HCT116 (cell line): ENCODE data around the gene CHID1. TPM values are rescaled to one million over a fixed set of nuclear protein-coding genes. Genes with fewer than 3 reads are reported as not detected.

Experiments
- ATAC-seq: fragments of 200-7000 bp; cut with Tn5 transposase; 2 replicates; pipeline ENCODE4 v1.9.1; 2020; ENCODE audit warnings: mild to moderate bottlenecking, moderate library complexity
- BruUV-seq: library from RNA; stranded (reverse); fragments of 400-500 nt; replicated peaks from 2 replicates; lab custom pipeline; 2021; lab: Mats Ljungman, UMichigan
- CTCF ChIA-PET: fragments of 300-600 bp; sonication (Branson Sonifier 250); formaldehyde crosslinking; loops from one replicate; lab custom pipeline; 2021; ENCODE audit warnings: antibody characterized with exemption; lab: Charles Lee
- POLR2A ChIA-PET: fragments of 300-600, 350-600 bp; sonication (Branson Sonifier 250); formaldehyde crosslinking; loops from one replicate; lab custom pipeline; 2021; ENCODE audit warnings: antibody characterized with exemption; lab: Charles Lee
- RAD21 ChIA-PET, 2 experiments: fragments of 300-600 bp; sonication (Branson Sonifier 250); formaldehyde crosslinking; loops; one replicate each; lab custom pipeline; 2023; ENCODE audit warnings: low total read pairs in 2 of 2; ENCODE audit not compliant: uncharacterized antibody in 2 of 2, unreplicated experiment in 2 of 2, low non-redundant PET in 1 of 2; lab: Charles Lee
- DNase-seq: peaks from one replicate; pipeline ENCODE4 v3.0.0-alpha.2; 2010; ENCODE audit warnings: low read depth, low spot score
- H2AFZ ChIP-seq: fragments of 200-600 bp; shearing (Covaris generic), sonication (generic); 2 replicates; pipeline ENCODE4 v1.6.1; 2017; ENCODE audit warnings: low read depth, mixed run types, mixed read lengths, antibody characterized with exemption, low read length; ENCODE audit not compliant: poor library complexity, severe bottlenecking
- H3K27ac ChIP-seq: 2 replicates; pipeline ENCODE4 v1.5.1; 2012; ENCODE audit warnings: low read depth, low read length
- H3K27me3 ChIP-seq: fragments of 200-600 bp; sonication (generic); 2 replicates; pipeline ENCODE4 v1.6.1; 2016; ENCODE audit warnings: mixed run types, low read length, mixed read lengths; ENCODE audit not compliant: insufficient read depth
- H3K36me3 ChIP-seq, 2 experiments: fragments of 200-500 bp in 1 of 2; fragments of 200-600 bp in 1 of 2; sonication (Bioruptor generic) in 1 of 2; sonication (generic) in 1 of 2; 2 replicates each; pipeline versions ENCODE4 v1.5.1 to v1.6.1; 2014 to 2016; ENCODE audit warnings: low read length in 2 of 2, inconsistent platforms in 1 of 2, mixed read lengths in 1 of 2, mixed run types in 1 of 2; ENCODE audit not compliant: insufficient read depth in 2 of 2, control insufficient read depth in 1 of 2
- H3K4me1 ChIP-seq, 2 experiments: fragments of 200-600 bp in 1 of 2; sonication (generic) in 1 of 2; 2 replicates each; pipeline versions ENCODE4 v1.5.1 to v1.6.1; 2012 to 2017; ENCODE audit warnings: low read length in 2 of 2, inconsistent platforms in 1 of 2, mild to moderate bottlenecking in 1 of 2, mixed read lengths in 1 of 2, mixed run types in 1 of 2, moderate library complexity in 1 of 2; ENCODE audit not compliant: insufficient read depth in 2 of 2, control insufficient read depth in 1 of 2
- H3K4me2 ChIP-seq: fragments of 200-600 bp; sonication (generic); 2 replicates; pipeline ENCODE4 v1.6.1; 2017; ENCODE audit warnings: mixed run types, low read length, mixed read lengths
- H3K4me3 ChIP-seq, 2 experiments: fragments of 200-600 bp in 1 of 2; sonication (generic) in 1 of 2; replicated peaks in 1 of 2; 2 replicates each; pipeline ENCODE4 v1.5.1; 2011 to 2016; ENCODE audit warnings: low read length in 2 of 2, control low read depth in 1 of 2, low read depth in 1 of 2, mild to moderate bottlenecking in 1 of 2, mixed read lengths in 1 of 2, mixed run types in 1 of 2
- H3K79me2 ChIP-seq: fragments of 200-600 bp; sonication (generic); 2 replicates; pipeline ENCODE4 v1.6.1; 2017; ENCODE audit warnings: mild to moderate bottlenecking, mixed run types, low read length, moderate library complexity, mixed read lengths; ENCODE audit not compliant: insufficient read depth
- H3K9ac ChIP-seq: fragments of 200-600 bp; sonication (generic); 2 replicates; pipeline ENCODE4 v1.6.1; 2016; ENCODE audit warnings: low read length, mixed read lengths
- H3K9me2 ChIP-seq: fragments of 200-600 bp; sonication (generic), shearing (Covaris generic); 2 replicates; pipeline ENCODE4 v1.6.1; 2017; ENCODE audit warnings: mixed run types, mild to moderate bottlenecking, moderate library complexity; ENCODE audit not compliant: insufficient read depth
- H3K9me3 ChIP-seq, 2 experiments: fragments of 200-500 bp in 1 of 2; fragments of 200-600 bp in 1 of 2; sonication (Bioruptor generic) in 1 of 2; sonication (generic) in 1 of 2; 2 replicates each; pipeline ENCODE4 v1.6.1; 2014 to 2017; ENCODE audit warnings: low read length in 2 of 2, mixed read lengths in 2 of 2, inconsistent platforms in 1 of 2, low read depth in 1 of 2, mild to moderate bottlenecking in 1 of 2, mixed run types in 1 of 2, moderate library complexity in 1 of 2; ENCODE audit not compliant: control insufficient read depth in 1 of 2, insufficient read depth in 1 of 2
- H4K20me1 ChIP-seq: fragments of 200-600 bp; sonication (generic), shearing (Covaris generic); 2 replicates; pipeline ENCODE4 v1.6.1; 2017; ENCODE audit warnings: mixed run types, mild to moderate bottlenecking, moderate library complexity; ENCODE audit not compliant: insufficient read depth
- CBX3 ChIP-seq: IDR thresholded peaks from 2 replicates; pipeline ENCODE4 v1.6.1; 2012; ENCODE audit warnings: low read depth
- CEBPB ChIP-seq: IDR thresholded peaks from 2 replicates; pipeline ENCODE4 v1.6.1; 2012; ENCODE audit warnings: low read depth
- EGR1 ChIP-seq: IDR thresholded peaks from 2 replicates; pipeline ENCODE4 v1.6.1; 2012; ENCODE audit warnings: low read depth
- EZH2 ChIP-seq: fragments of 200-600 bp; sonication (generic); IDR thresholded peaks from 2 replicates; pipeline ENCODE4 v1.6.1; 2017; ENCODE audit warnings: antibody characterized with exemption, mixed run types
- EZH2phosphoT487 ChIP-seq: fragments of 200-600 bp; IDR thresholded peaks from 2 replicates; pipeline ENCODE4 v1.6.1; 2018; ENCODE audit warnings: antibody characterized with exemption, borderline replicate concordance
- FOSL1 ChIP-seq: IDR thresholded peaks from 2 replicates; pipeline ENCODE4 v1.6.1; 2012; ENCODE audit warnings: low read depth
- JUND ChIP-seq: IDR thresholded peaks from 2 replicates; pipeline ENCODE4 v1.6.1; 2012
- MAX ChIP-seq: IDR thresholded peaks from 2 replicates; pipeline ENCODE4 v1.6.1; 2012
- SIN3A ChIP-seq: IDR thresholded peaks from 2 replicates; pipeline ENCODE4 v1.6.1; 2012; ENCODE audit warnings: low read depth
- SP1 ChIP-seq: IDR thresholded peaks from 2 replicates; pipeline ENCODE4 v1.6.1; 2012; ENCODE audit warnings: low read depth
- SRF ChIP-seq: IDR thresholded peaks from 2 replicates; pipeline ENCODE4 v1.6.1; 2012; ENCODE audit warnings: low read depth
- ZFX ChIP-seq: fragments of 450-650 bp; IDR thresholded peaks from 2 replicates; pipeline ENCODE4 v1.6.1; 2017
- ZNF274 ChIP-seq: fragments of 200-500 bp; sonication (Bioruptor generic); IDR thresholded peaks from 2 replicates; pipeline ENCODE4 v1.6.1; 2014; ENCODE audit warnings: mild to moderate bottlenecking, low read depth, low read length, inconsistent platforms
- intact Hi-C: fragments of 100-400 bp; cut with micrococcal nuclease; formaldehyde crosslinking; loops from 2 replicates; pipeline ENCODE4 v1.10.0; 2022
- total RNA-seq: library from RNA; stranded (reverse); gene quantifications from one replicate; pipeline ENCODE4 v1.2.1, GENCODE V29; 2021; ENCODE audit not compliant: unreplicated experiment
- TF ChIP-seq, protein P1 (sequence below), 3 experiments: fragments of 200-600 bp in 1 of 3; sonication (generic) in 1 of 3; IDR thresholded peaks in 2 of 3; conservative IDR thresholded peaks in 1 of 3; 2 replicates each; pipeline ENCODE4 v1.5.1; 2012 to 2017; ENCODE audit warnings: low read depth in 2 of 3, low read length in 2 of 3, antibody characterized with exemption in 1 of 3, borderline replicate concordance in 1 of 3, control low read depth in 1 of 3, mild to moderate bottlenecking in 1 of 3, mixed read lengths in 1 of 3, mixed run types in 1 of 3, moderate library complexity in 1 of 3; ENCODE audit not compliant: insufficient read depth in 1 of 3
- TF ChIP-seq, protein P2 (sequence below): IDR thresholded peaks from 2 replicates; pipeline ENCODE4 v1.6.1; 2011; ENCODE audit warnings: mild to moderate bottlenecking, low read length, moderate library complexity; ENCODE audit not compliant: insufficient replicate concordance; ENCODE audit errors: extremely low read depth
- TF ChIP-seq, protein P3 (sequence below): IDR thresholded peaks from 2 replicates; pipeline ENCODE4 v1.6.1; 2012

CHID1 gene
- total RNA-seq, 1 experiment from 2014 or later, result 102 TPM

- no peak overlapping the region for H3K27ac ChIP-seq
- BruUV-seq, result no TSS peak
- intact Hi-C loops, result no loop called here
- no peaks in the 10 kb centered on the region for H3K9me2 ChIP-seq
- no peaks in the 10 kb centered on the region for H3K79me2 ChIP-seq
- H2AFZ ChIP-seq, result no peak overlapping the region
- peaks cover 7 to 23% of the 10 kb centered on the region in 2 experiments for H3K4me1 ChIP-seq
- no peak overlapping the region for H3K4me3 ChIP-seq
- ATAC-seq, result no peak
- TF ChIP-seq MAX (no peak), ZFX (no peak), SRF (no peak), CBX3 (no peak), CEBPB (no peak), EZH2 (no peak), SP1 (no peak), SIN3A (no peak), ZNF274 (no peak), JUND (no peak), FOSL1 (no peak), EGR1 (no peak), EZH2phosphoT487 (no peak)
- TF ChIP-seq, protein P1, sequence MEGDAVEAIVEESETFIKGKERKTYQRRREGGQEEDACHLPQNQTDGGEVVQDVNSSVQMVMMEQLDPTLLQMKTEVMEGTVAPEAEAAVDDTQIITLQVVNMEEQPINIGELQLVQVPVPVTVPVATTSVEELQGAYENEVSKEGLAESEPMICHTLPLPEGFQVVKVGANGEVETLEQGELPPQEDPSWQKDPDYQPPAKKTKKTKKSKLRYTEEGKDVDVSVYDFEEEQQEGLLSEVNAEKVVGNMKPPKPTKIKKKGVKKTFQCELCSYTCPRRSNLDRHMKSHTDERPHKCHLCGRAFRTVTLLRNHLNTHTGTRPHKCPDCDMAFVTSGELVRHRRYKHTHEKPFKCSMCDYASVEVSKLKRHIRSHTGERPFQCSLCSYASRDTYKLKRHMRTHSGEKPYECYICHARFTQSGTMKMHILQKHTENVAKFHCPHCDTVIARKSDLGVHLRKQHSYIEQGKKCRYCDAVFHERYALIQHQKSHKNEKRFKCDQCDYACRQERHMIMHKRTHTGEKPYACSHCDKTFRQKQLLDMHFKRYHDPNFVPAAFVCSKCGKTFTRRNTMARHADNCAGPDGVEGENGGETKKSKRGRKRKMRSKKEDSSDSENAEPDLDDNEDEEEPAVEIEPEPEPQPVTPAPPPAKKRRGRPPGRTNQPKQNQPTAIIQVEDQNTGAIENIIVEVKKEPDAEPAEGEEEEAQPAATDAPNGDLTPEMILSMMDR (IDR thresholded peaks at IDR 0.05 in 2 of 3, conservative IDR thresholded peaks at IDR 0.05 in 1 of 3; ENCODE audit: borderline replicate concordance in 1 of 3, insufficient read depth in 1 of 3, low read depth in 2 of 3, low read length in 2 of 3), result no peak
- TF ChIP-seq, protein P2, sequence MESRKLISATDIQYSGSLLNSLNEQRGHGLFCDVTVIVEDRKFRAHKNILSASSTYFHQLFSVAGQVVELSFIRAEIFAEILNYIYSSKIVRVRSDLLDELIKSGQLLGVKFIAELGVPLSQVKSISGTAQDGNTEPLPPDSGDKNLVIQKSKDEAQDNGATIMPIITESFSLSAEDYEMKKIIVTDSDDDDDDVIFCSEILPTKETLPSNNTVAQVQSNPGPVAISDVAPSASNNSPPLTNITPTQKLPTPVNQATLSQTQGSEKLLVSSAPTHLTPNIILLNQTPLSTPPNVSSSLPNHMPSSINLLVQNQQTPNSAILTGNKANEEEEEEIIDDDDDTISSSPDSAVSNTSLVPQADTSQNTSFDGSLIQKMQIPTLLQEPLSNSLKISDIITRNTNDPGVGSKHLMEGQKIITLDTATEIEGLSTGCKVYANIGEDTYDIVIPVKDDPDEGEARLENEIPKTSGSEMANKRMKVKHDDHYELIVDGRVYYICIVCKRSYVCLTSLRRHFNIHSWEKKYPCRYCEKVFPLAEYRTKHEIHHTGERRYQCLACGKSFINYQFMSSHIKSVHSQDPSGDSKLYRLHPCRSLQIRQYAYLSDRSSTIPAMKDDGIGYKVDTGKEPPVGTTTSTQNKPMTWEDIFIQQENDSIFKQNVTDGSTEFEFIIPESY, result no peak
- TF ChIP-seq, protein P3, sequence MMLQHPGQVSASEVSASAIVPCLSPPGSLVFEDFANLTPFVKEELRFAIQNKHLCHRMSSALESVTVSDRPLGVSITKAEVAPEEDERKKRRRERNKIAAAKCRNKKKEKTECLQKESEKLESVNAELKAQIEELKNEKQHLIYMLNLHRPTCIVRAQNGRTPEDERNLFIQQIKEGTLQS, result no peak
- TF ChIP-seq, all 23 proteins: peak for 0
- CTCF ChIA-PET, result no interaction called here
- Histone ChIP-seq H3K9ac (no peak overlapping the region), H3K27me3 (no peaks in the 10 kb centered on the region), H4K20me1 (no peaks in the 10 kb centered on the region), H3K4me2 (no peak overlapping the region), H3K9me3 (no peaks in the 10 kb centered on the region), H3K36me3 (no peaks in the 10 kb centered on the region)
- POLR2A ChIA-PET, result no interaction called here
- DNase-seq, result no peak
- RAD21 ChIA-PET, result no interaction called here
Observed at GRCh38 chr11:858053-858761, 52.4 kb downstream of the CHID1 start.
